ENCODE results near the gene LINC00632. TPM values are rescaled to one million over a fixed set of nuclear protein-coding genes. Genes with fewer than 3 reads are reported as not detected.
"Not testable (repeated sequence)": the region's sequence is repeated elsewhere in the genome, so short reads cannot be mapped to it uniquely, and the experiment has no call there.

The LINC00632 gene
- 3.9 and 7.2 TPM in 2 replicates for total RNA-seq

- no peak for DNase-seq (ENCODE audit: extremely low read depth, low read depth, low spot score)
Measured at GRCh38 chrX:140709421-140709846, at the start of gene LINC00632. TSS of gene LINC00632 (plus strand) at chrX:140709759.

DNA sequence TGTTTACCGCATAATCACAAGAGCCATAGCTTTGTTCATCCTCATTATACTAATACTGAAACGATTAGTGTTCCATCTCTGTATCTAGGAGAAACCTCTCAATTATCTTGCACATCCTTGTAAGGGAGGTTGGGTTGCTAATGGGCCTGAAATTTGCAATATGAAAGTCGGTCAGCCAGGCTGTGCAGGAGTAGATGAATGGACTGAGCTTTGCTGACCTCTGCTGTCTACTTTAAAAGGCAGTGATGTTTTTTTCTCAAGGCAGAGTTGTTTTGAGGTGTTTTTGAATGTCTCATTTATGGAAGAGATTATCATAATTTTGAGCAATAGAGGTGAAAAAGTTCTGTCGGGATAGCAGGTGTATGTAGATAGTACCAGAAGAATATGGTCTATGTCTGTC, 47.9 kb upstream of the LINC00632 start:
- no peak for DNase-seq (ENCODE audit: extremely low read depth, low read depth, low spot score)

GRCh38 chrX:140664939-140665338, 44.6 kb upstream of the LINC00632 start:
- DNase-seq (ENCODE audit: extremely low read depth, low read depth, low spot score) = no peak

DNA sequence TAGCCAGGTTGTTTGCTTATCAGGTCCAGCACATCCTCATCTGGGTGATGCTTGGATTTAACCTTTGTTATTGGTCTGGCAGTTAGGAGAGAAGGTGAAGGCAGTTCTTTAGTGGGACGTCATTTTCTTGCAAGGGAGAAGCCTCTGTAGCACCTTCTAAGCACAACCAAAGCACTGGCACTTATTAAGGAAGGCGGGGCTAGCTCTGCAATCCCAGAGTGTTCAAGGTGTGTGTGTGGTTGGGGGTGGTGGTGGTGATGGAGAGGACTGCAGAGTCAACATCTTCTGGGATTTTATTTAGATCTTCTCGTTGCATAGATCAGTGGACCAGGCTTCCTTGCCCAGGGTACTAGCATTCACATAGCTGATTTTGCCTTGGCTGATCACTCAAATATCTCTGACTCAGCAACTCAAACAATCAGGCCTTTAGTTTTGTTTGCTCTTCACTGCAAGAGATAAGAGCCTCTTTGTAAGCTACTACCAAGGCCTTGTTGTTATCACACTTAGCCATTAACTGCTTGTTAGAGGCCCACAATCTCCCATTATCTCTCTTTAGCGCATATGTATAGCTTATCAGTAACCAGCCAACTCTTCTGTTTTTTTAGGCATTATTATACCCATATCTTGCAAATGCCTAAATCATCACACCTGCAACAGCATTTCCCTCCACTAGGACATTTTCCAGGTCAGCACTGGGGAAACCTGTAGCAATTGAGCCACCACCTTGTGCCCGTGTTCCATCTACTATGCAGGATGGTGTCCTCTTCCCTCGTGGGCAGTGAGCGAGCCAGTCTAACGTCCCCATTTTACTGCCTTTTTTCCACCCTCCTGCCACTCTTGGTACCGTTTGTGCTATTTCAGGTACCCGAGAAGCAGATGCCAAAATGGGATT, 36.5 kb upstream of the LINC00632 start:
- no peak for DNase-seq (ENCODE audit: extremely low read depth, low read depth, low spot score)

GRCh38 chrX:140687706-140688105, 21.9 kb upstream of the LINC00632 start:
- no peak for DNase-seq (ENCODE audit: extremely low read depth, low read depth, low spot score)

GRCh38 chrX:140691596-140691995, 18.0 kb upstream of the LINC00632 start:
- DNase-seq (ENCODE audit: extremely low read depth, low read depth, low spot score) = not testable (repeated sequence)

GRCh38 chrX:140697618-140698017, 11.9 kb upstream of the LINC00632 start:
- no peak for DNase-seq (ENCODE audit: extremely low read depth, low read depth, low spot score)

DNA sequence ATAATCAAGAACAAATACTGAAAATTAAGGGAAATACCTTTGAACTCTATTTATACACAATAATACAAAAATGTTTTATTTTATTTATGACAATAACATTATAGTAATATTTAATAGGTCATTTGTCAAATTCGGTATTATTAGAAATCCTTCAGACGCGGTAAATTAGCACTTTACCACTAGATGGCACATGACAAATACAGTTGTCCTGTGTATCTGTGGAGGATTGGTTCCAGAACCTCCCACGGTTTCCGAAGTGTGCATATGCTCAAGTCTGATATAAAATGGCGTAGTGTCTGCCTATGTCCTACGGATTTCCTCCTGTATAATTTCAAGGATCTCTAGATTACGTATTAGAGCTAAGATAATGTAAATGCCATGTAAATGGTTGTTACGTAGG, 8.1 kb upstream of the LINC00632 start:
- DNase-seq (ENCODE audit: extremely low read depth, low read depth, low spot score) = no peak

DNA sequence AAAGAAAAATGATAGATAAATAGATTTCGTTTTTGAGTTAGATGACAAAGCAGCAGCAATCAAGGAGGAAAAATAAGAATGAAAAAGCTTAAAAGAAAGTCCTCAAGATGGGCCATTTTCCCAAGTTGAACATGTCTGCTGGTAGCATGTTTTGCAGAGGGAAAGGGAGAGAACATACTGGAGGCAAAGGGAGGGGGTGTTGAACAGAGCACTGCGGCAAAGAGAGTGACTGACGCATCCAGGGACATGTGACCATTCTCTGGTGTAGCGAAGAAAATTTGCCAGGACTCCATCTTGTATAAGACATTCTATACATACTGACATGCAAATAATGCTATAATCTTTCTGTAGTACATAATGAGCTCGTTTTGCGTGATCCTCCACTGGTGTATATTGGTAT, 1.2 kb downstream of the LINC00632 start:
- DNase-seq (ENCODE audit: extremely low read depth, low read depth, low spot score) = no peak

DNA sequence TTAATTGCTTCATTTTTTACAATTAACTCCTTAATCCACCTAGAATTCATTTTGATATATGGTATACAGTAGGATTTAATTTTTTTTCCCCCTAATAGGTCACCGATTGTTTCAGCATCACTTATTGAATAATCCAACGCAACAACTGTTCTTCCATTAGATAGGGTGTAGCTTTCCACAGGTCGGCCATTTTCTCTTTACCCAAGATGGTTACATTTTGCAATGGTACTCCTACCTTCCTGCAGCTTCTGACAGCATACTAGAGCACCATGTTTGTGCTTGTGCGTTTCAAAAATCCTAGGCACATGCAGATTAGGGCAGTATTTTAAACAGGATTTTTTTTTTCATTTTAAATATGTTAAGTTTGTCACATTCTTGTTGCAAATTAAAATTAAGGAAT, 2.3 kb downstream of the LINC00632 start:
- no peak for DNase-seq (ENCODE audit: extremely low read depth, low read depth, low spot score)

DNA sequence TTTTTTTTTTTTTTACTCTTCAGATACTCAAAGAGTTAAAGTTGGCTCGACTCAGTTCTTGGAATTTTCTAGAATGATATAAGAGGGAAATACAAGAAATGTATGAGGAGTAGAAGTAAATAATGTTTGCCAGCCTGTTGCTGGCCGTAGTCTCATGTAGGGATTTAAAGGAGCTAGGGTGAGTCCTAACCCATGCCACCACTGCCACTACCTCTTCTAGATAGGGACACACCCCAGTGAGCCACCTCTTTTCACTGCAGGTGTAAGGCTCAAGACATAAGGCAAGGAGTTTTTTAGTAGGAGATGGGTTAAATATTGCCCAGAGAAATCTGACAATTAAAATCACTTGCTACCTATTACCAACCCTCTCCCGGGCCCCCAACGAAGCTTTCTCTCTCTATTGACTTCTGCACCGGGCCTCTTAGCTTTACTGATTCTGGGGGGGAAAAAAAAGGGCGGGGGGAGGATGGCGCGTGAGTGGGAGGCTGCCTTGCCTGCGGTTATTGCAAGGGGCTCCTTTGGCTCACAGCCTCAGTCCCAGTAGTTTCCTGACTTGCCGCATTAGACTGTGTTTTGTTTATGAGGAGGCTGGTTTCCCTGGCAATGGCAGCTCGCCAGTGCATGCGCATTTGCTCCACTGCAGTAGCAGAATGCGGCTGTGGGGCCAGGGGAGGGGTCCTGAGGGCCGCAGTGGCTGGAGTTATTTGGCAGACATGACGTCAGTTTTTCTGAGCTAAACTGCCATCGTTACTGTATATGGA, 3.0 kb downstream of the LINC00632 start:
- no peak for DNase-seq (ENCODE audit: extremely low read depth, low read depth, low spot score)

- no peak for DNase-seq (ENCODE audit: extremely low read depth, low read depth, low spot score)
Measured at GRCh38 chrX:140713174-140713539, 3.6 kb downstream of the LINC00632 start.

DNA sequence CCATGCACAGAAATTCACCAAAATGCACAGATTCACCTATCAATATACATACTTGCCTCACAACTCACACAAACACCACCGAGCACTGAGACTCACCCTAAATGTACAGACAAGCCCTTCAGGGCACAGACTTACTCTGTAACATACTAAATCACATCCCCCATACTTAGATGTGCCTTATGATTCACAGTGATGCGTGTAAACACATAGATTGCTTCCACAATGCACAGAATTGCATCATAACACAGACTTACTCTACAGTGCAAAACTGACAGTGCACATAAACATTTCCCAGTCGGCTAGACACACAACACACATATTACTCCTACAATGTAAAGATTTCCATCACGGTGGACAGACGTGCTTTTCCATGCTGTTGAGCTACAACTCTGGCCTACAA, 6.2 kb downstream of the LINC00632 start:
- DNase-seq (ENCODE audit: extremely low read depth, low read depth, low spot score) = no peak

DNA sequence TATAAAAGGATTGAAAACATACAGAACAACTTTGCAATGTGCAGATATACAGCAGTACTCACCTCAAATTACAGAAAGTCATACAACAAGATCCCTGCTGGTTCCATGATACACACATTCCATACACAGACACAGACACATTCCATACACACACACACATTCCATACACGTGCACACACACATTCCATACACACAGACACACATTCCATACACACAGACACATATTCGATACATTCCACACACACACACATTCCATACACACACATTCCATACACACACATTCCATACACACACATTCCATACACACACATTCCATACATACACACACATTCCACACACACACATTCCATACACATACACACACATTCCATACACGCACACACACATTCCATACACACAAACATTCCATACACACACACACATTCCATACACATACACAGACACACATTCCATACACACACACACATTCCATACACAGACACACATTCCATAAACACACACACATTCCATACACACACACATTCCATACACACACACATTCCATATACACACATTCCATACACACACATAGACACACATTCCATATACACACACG, 13.7 kb downstream of the LINC00632 start:
- no peak for DNase-seq (ENCODE audit: extremely low read depth, low read depth, low spot score)

DNA sequence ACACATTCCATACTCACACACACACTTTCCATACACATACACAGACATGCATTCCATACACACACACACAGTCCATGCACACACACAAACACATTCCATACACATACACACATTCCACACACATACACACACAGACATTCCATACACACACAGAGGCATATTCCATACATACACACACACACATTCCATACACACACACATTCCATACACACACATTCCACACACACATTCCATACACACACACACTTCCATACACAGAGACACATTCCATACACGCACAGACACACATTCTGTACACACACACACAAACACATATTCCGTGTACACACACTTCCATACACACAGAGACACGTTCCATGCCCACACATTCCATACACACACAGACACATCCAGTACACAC, 14.8 kb downstream of the LINC00632 start:
- DNase-seq (ENCODE audit: extremely low read depth, low read depth, low spot score) = no peak

GRCh38 chrX:140724736-140725135, 15.2 kb downstream of the LINC00632 start:
- no peak for DNase-seq (ENCODE audit: extremely low read depth, low read depth, low spot score)

DNA sequence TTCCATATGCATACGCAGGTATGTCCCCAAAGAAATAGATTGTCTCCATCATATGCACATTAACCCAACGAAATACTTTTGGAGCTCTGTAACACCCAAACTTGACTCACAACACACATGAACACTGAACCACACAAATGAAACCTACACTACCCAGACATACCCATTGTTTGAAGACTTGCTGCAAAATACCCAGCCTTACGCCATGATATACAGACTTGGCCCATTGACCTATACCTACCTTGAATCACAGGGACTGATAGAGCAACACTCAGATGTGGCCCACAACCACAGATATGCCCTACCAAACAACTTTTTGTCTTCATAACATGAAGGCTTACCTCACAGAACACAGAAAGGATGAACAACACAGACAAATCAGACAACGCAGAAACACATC, 15.9 kb downstream of the LINC00632 start:
- no peak for DNase-seq (ENCODE audit: extremely low read depth, low read depth, low spot score)

DNA sequence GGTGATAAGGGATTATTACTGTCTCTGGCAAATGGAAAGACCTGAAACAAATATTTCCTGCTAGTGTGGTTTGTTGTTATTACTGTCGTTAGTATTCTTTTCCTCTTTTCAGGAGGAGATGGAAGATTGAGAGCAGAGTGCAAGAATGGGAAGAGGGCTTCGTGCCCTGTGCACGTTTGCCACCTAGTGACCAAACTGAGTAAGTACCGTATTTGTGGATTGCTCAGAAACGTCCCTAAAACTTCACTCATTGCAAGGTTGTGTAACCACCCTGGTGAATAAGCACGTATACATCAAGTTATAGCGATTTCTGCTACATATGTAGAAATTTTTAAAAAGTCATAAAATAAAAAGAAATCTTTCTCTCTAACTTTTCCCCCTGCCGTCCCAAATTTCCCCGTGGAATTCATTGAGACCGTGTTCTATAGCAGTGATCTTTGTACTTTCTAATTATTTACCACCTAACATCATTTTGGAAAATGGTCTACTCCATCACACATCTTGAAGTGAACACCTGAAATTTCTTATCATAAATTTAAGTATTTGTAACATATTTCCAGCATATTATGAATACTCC, 24.3 kb downstream of the LINC00632 start:
- DNase-seq (ENCODE audit: extremely low read depth, low read depth, low spot score) = no peak

- DNase-seq (ENCODE audit: extremely low read depth, low read depth, low spot score) = no peak
Measured at GRCh38 chrX:140744085-140744484, 34.5 kb downstream of the LINC00632 start.

GRCh38 chrX:140756941-140757340, 47.4 kb downstream of the LINC00632 start:
- DNase-seq (ENCODE audit: extremely low read depth, low read depth, low spot score) = no peak

GRCh38 chrX:140762061-140762460, 52.5 kb downstream of the LINC00632 start:
- DNase-seq (ENCODE audit: extremely low read depth, low read depth, low spot score) = peak; percentile 33

Data from glomerular endothelial cell (primary cell).